HTR-8/SVneo (cell line): ENCODE results near the gene ASPRV1.

Source experiments
- DNase-seq: peaks from one replicate; pipeline ENCODE4 v3.0.0; 2011; ENCODE audit warnings: low spot score, mixed read lengths; ENCODE audit not compliant: insufficient read length
- FAIRE-seq: peaks from 2 replicates; lab custom pipeline; 2011; peaks lifted over from hg19 to GRCh38; lab: Jason Lieb, UNC

Gene ASPRV1

GRCh38 chr2:69989441-69990105 is 28.1 kb upstream of the ASPRV1 start:
- DNase-seq (no peak), FAIRE-seq (no peak)

GRCh38 chr2:69989009-69989408 is 27.6 kb upstream of the ASPRV1 start:
- DNase-seq (no peak), FAIRE-seq (no peak)

- FAIRE-seq (no peak), DNase-seq (no peak)
These were observed 26.7 kb upstream of the ASPRV1 start for GRCh38 chr2:69988086-69988635.

- DNase-seq (no peak), FAIRE-seq (no peak)
These were observed 25.3 kb upstream of the ASPRV1 start for GRCh38 chr2:69986691-69987090.

- FAIRE-seq (no peak), DNase-seq (no peak)
These were observed 24.3 kb upstream of the ASPRV1 start for GRCh38 chr2:69985688-69986087.

GRCh38 chr2:69985216-69985615 is 23.8 kb upstream of the ASPRV1 start:
- DNase-seq (no peak), FAIRE-seq (no peak)

- no peak for FAIRE-seq
- no peak for DNase-seq
These were observed 22.0 kb upstream of the ASPRV1 start for GRCh38 chr2:69983392-69983966.

GRCh38 chr2:69979902-69980807 is 18.7 kb upstream of the ASPRV1 start:
- DNase-seq (no peak), FAIRE-seq (no peak)

GRCh38 chr2:69977906-69978482 is 16.6 kb upstream of the ASPRV1 start:
- no peak for DNase-seq
- FAIRE-seq, result no peak

GRCh38 chr2:69977186-69977585 is 15.8 kb upstream of the ASPRV1 start:
- DNase-seq (no peak), FAIRE-seq (no peak)

GRCh38 chr2:69975853-69976462 is 14.5 kb upstream of the ASPRV1 start:
- DNase-seq, result no peak
- no peak for FAIRE-seq

- no peak for DNase-seq
- no peak for FAIRE-seq
These were observed 13.9 kb upstream of the ASPRV1 start for GRCh38 chr2:69975136-69975852.

- FAIRE-seq (no peak), DNase-seq (no peak)
These were observed 11.9 kb upstream of the ASPRV1 start for GRCh38 chr2:69973335-69973735.

- DNase-seq (no peak), FAIRE-seq (no peak)
These were observed 11.4 kb upstream of the ASPRV1 start for GRCh38 chr2:69972822-69973221.

GRCh38 chr2:69969991-69970390 is 8.6 kb upstream of the ASPRV1 start:
- FAIRE-seq (no peak), DNase-seq (no peak)

- FAIRE-seq (no peak), DNase-seq (no peak)
These were observed 7.9 kb upstream of the ASPRV1 start for GRCh38 chr2:69969126-69969983.

- no peak for DNase-seq
- FAIRE-seq, result no peak
These were observed 7.2 kb upstream of the ASPRV1 start for GRCh38 chr2:69968609-69969008.

GRCh38 chr2:69966496-69966895 is 5.1 kb upstream of the ASPRV1 start:
- FAIRE-seq (no peak), DNase-seq (no peak)
